Transverse colon (tissue), 4 donors: ENCODE measurements around the gene ZDHHC7. TPM values are rescaled to one million over a fixed set of nuclear protein-coding genes. Genes with fewer than 3 reads are reported as not detected.

Experiments used
- DNase-seq: peaks from one replicate; pipeline ENCODE4 v3.0.0-alpha.2; 2019
- H3K27ac ChIP-seq, 4 donors: fragments of 200-600 bp; sonication (generic); 2 replicates each; pipeline ENCODE4 v1.5.1; 2016 to 2018; ENCODE audit warnings: inconsistent platforms in 4 of 4
- H3K27me3 ChIP-seq: fragments of 200-600 bp; sonication (generic); 2 replicates; pipeline ENCODE4 v1.5.1; 2017; ENCODE audit warnings: inconsistent platforms
- H3K36me3 ChIP-seq, 4 donors: fragments of 200-600 bp; sonication (generic); 2 replicates each; pipeline ENCODE4 v1.5.1; 2017 to 2019; ENCODE audit warnings: inconsistent platforms in 4 of 4
- H3K4me1 ChIP-seq, 4 donors: fragments of 200-600 bp; sonication (generic); 2 replicates each; pipeline ENCODE4 v1.5.1; 2017 to 2020; ENCODE audit warnings: inconsistent platforms in 4 of 4
- H3K4me3 ChIP-seq, 4 donors: fragments of 200-600 bp; sonication (generic); 1 replicate in 1 of 4; 2 replicates in 3 of 4; pipeline versions ENCODE4 v1.5.1 to v1.6.1; 2017 to 2019; ENCODE audit warnings: inconsistent platforms in 4 of 4
- H3K9me3 ChIP-seq, 2 donors: fragments of 200-600 bp; sonication (generic); 2 replicates each; pipeline ENCODE4 v1.5.1; 2017 to 2019; ENCODE audit warnings: inconsistent platforms in 2 of 2
- CTCF ChIP-seq, 5 experiments: fragments of 200-600 bp in 3 of 5; fragments of 450-650 bp in 2 of 5; sonication (generic) in 3 of 5; IDR thresholded peaks; 1 replicate in 2 of 5; 2 replicates in 3 of 5; pipeline ENCODE4 v1.5.1; 2016 to 2017; ENCODE audit warnings: antibody characterized with exemption in 5 of 5, inconsistent platforms in 3 of 5, mild to moderate bottlenecking in 2 of 5, moderate library complexity in 1 of 5
- EP300 ChIP-seq: sonication (generic); formaldehyde crosslinking; IDR thresholded peaks from one replicate; pipeline ENCODE4 v1.6.1; 2017; ENCODE audit warnings: antibody characterized with exemption, low read depth
- POLR2A ChIP-seq: fragments of 450-650 bp; IDR thresholded peaks from one replicate; pipeline ENCODE4 v1.6.1; 2016; ENCODE audit warnings: antibody characterized with exemption, mild to moderate bottlenecking, moderate library complexity
- POLR2AphosphoS5 ChIP-seq, 3 donors: sonication (generic); formaldehyde crosslinking; IDR thresholded peaks; one replicate each; pipeline ENCODE4 v1.6.1; 2016; ENCODE audit warnings: antibody characterized with exemption in 3 of 3
- WGBS, 2 donors: methylation state at CpG; one replicate each; pipeline ENCODE4 v1.1.5; 2018; ENCODE audit warnings: low coverage in 1 of 2; 5-methylcytosine and 5-hydroxymethylcytosine counted together
- in situ Hi-C, 4 donors: fragments of 200-750 bp; cut with MboI; loops; one replicate each; pipeline versions ENCODE4 v1.15.0 to v1.15.1; 2017; ENCODE audit warnings: low sequenced_read_pairs in 3 of 4, low pct_ligation_motif_present in 1 of 4, low pct_unique_long_range_greater_than_20kb in 1 of 4
- intact Hi-C: fragments of 100-400 bp; cut with DNase I; formaldehyde crosslinking; loops from one replicate; pipeline ENCODE4 v1.15.1; 2023; ENCODE audit warnings: low total_unique reads
- total RNA-seq, 4 donors: library from RNA; depleted of rRNA; stranded (reverse); fragments of >200 nt; gene quantifications; one replicate each; pipeline ENCODE4 v1.1.0, GENCODE V29; 2016

ZDHHC7 gene
- total RNA-seq, 4 donors from 2014 or later: 100 to 940 (median 120) TPM

DNA sequence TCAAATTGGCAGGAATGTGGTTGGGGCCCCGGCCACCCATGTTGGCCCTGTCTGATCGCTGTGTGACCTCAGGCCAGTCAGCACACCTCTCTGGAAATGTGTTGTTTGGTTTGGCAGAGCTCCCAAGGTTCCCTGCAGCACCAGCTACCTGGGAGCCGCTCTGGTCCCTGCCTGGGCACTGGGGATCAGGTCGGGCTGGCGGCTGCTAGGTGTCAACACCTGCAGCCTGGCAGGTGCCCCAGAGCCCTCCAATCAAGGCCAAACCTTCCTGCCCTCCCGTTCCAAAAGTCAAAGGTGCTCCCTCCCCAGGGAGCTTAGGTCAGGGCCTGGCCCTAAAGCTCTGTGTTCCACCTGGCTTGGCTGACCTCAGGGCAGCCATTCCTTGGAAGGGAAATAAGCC, 55.9 kb downstream of the ZDHHC7 start:
- 70% methylated on average over 3 of the region's 6 CpGs; no CpG with 5 or more reads in 1 of the 2 donors for WGBS, 2 donors
- TF ChIP-seq CTCF (IDR thresholded peaks at IDR 0.05) (no peak), EP300 (no peak), POLR2AphosphoS5 (IDR thresholded peaks at IDR 0.05) (no peak), POLR2A (no peak)
- Histone ChIP-seq H3K27ac (no peak overlapping the region), H3K4me1 (peaks cover 4 to 14% (median 9%) of the 10 kb centered on the region in 4 donors), H3K9me3 (no peaks in the 10 kb centered on the region), H3K27me3 (no peaks in the 10 kb centered on the region), H3K36me3 (no peaks in the 10 kb centered on the region), H3K4me3 (no peak overlapping the region)
- DNase-seq: no peak
- in situ Hi-C loops (no loop called here), intact Hi-C loops (no loop called here)

- in situ Hi-C loops: no loop called here
- H3K4me3 ChIP-seq: no peak overlapping the region
- TF ChIP-seq CTCF (IDR thresholded peaks at IDR 0.05) (no peak), POLR2A (no peak), POLR2AphosphoS5 (IDR thresholded peaks at IDR 0.05) (no peak), EP300 (no peak)
- H3K27me3 ChIP-seq: no peaks in the 10 kb centered on the region
- peaks cover 4 to 14% (median 9%) of the 10 kb centered on the region in 4 donors for H3K4me1 ChIP-seq
- no peaks in the 10 kb centered on the region for H3K36me3 ChIP-seq
- peak overlapping the region; percentile 19 to 74 (median 36) for H3K27ac ChIP-seq
- H3K9me3 ChIP-seq: no peaks in the 10 kb centered on the region
- DNase-seq: no peak
- WGBS, 2 donors: 67 to 78% methylated on average over 3 to 9 of the region's 9 CpGs
- intact Hi-C loops: loop anchor here (5.0 kb wide), 1 partner anchor 201 kb away; no protein-coding TSS in a partner anchor
Observed at GRCh38 chr16:84953190-84953746, 58.1 kb downstream of the ZDHHC7 start.

DNA sequence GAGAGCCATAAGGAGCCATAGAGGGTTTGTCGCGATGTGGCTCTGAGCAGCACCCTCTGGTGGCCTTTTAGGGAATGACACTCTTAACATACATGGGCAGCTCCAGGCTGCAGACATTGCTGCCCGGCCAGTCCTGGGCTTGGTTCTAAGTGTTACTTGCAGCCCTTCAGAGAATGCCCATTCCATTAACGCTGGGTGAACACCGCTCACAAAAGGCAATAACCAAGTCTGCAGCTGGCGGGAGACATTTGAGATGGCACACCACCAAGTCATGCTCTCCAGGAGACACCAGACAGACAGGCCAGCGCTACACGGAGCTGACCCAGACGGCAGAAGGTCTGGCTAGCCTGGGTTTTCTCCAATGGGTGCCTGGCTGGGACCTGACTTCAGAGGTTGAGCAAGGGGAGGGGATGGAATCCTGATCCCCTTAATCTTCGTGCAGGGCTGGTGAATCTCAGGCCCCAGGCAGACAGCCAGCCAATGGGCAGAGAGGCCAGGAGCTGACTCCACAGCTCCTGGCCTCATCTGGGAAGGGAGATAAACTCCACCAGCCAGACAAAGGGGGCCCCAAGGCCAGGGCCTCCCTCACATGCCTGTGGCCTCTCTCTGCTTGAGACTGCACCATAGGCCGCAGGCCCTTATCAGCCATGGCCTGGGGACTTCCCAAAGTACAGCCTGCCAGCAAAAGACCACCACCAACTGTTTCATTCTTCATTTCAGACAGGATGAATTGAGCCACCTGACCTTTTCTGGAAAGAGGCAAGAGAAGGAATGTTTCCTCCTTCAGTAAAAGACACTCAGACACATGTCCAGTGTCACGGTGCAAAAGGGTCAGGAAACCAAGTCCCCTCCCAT, 58.8 kb downstream of the ZDHHC7 start:
- TF ChIP-seq POLR2A (no peak), POLR2AphosphoS5 (IDR thresholded peaks at IDR 0.05) (peak in 2 of 3 donors; percentile 43 to 93), CTCF (IDR thresholded peaks at IDR 0.05) (peak; percentile 91 to 95 (median 92)), EP300 (no peak)
- Histone ChIP-seq H3K27me3 (no peaks in the 10 kb centered on the region), H3K4me3 (no peak overlapping the region), H3K36me3 (no peaks in the 10 kb centered on the region), H3K4me1 (peaks cover 4 to 14% (median 9%) of the 10 kb centered on the region in 4 donors), H3K9me3 (no peaks in the 10 kb centered on the region), H3K27ac (peak overlapping the region; percentile 19 to 74 (median 48))
- 37% methylated on average over 12 of the region's 12 CpGs; no CpG with 5 or more reads in 1 of the 2 donors for whole genome bisulfite sequencing, 2 donors
- in situ Hi-C loops (no loop called here), intact Hi-C loops (loop anchor here (5.0 kb wide), 1 partner anchor 200 kb away; no protein-coding TSS in a partner anchor)
- DNase-seq: peak; percentile 83

DNA sequence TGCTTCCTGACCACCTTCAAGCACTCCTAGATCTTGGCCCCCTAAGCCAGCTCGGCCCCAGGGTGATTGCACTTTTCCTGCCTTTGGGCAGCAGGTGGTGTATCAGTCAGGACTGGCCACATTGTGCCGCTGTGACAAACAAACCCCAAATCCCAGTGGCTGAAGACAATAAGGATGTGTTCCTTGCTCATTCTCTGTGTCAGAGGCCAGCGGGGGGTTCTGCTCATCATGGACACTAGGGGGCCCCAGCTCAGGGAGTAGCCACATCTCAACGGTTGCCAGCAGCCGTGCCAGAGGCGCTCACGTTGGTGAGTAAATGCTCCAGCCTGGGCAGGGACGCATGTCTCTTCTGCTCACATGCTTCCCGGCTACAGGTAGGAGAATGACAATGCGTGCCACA, 60.4 kb downstream of the ZDHHC7 start:
- no peaks in the 10 kb centered on the region for H3K27me3 ChIP-seq
- intact Hi-C loops (loop anchor here (5.0 kb wide), 1 partner anchor 199 kb away; no protein-coding TSS in a partner anchor), in situ Hi-C loops (no loop called here)
- DNase-seq: no peak
- H3K27ac ChIP-seq: no peak overlapping the region
- no peak overlapping the region for H3K4me3 ChIP-seq
- WGBS, 2 donors: 76% methylated on average over 10 of the region's 10 CpGs; no CpG with 5 or more reads in 1 of the 2 donors
- no peaks in the 10 kb centered on the region for H3K36me3 ChIP-seq
- no peak for TF ChIP-seq EP300
- peak in 1 of 5 experiments; percentile 9 for TF ChIP-seq CTCF (IDR thresholded peaks at IDR 0.05)
- peaks cover 4 to 22% (median 15%) of the 10 kb centered on the region in 4 donors for H3K4me1 ChIP-seq
- H3K9me3 ChIP-seq: no peaks in the 10 kb centered on the region
